HG03521 (cell line): Measurements from ENCODE around the gene CFB.
"Not testable (repeated sequence)": the region's sequence is repeated elsewhere in the genome, so short reads cannot be mapped to it uniquely, and the experiment has no call there.

Experiments
- ATAC-seq: cut with Tn5 transposase; IDR thresholded peaks from one replicate; pipeline ENCODE4 v1.9.1; 2021; ENCODE audit warnings: mild to moderate bottlenecking, moderate library complexity; ENCODE audit not compliant: unreplicated experiment

CFB gene

GRCh38 chr6:31970604-31971271, 24.8 kb downstream of the CFB start:
- no peak for ATAC-seq

DNA sequence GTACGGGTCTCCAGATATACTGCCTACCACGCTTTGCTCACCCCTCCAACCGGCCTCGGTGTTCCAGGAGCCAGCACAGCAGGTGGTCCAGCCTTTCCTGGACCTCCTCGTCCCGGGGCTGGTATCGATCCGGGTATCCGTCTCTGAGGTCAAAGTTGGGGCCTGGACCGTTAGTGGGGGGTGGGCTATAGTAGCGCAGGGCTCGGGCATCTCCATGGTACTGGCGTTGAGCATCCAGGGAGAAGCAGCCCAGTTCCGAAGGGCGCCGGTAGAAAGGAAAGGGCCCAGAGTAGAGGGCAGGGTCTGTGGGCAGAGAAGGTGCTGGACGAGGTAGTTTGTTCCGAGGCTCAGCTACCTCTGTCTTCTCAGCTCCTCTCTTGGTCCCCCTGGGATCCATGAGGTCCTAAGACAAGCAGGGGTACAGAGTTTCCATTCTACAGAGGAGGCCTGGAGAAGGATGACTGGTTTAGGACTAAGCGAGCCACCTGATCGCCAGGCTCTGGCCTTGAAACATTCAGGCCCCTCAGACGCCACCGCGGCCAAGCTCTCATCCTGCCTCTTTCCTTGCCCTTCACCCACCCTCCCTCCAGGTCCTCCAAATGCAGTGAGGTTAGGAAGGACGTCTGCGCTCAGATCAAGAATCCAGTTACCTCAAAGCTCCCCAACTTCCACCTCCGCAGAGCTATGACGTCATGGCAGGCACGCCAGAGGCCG, 25.5 kb downstream of the CFB start:
- ATAC-seq, result no peak

- ATAC-seq, result peak; percentile 88
Measured at GRCh38 chr6:31971993-31972708, 26.3 kb downstream of the CFB start, which contains the start of gene DXO. DXO (minus strand) TSS chr6:31972138; CDS start chr6:31971675, 463 bp downstream.

DNA sequence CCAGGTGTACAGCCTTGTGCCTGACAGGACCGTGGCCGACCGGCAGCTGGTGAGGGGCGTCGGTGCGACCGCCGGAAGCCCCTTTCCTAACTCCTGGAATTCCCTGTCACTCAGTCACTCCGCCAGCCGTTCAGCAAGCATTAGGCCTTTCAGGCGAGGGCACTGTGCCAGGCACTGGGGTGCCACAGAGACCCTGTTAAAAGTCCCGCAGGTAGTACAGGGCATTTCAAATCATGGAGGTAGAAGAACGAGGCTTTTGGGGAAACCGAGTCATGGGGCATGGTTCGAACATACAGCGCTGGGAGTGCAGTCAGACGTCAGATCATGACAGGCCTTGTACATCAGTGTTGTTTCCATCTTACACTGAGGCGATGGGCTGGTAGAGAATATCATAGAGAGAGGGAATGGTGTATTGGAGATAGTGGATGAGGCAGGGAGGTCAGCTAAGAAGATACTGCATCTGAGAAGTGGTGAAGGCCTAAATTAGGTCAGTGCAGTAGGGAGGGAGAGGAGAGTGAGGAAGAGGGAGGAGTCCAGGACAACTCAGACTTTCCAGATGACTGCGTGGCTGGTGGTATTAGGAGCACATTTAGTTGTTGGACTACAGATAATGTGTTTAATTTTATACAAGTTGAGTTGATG, 26.9 kb downstream of the CFB start:
- no peak for ATAC-seq

DNA sequence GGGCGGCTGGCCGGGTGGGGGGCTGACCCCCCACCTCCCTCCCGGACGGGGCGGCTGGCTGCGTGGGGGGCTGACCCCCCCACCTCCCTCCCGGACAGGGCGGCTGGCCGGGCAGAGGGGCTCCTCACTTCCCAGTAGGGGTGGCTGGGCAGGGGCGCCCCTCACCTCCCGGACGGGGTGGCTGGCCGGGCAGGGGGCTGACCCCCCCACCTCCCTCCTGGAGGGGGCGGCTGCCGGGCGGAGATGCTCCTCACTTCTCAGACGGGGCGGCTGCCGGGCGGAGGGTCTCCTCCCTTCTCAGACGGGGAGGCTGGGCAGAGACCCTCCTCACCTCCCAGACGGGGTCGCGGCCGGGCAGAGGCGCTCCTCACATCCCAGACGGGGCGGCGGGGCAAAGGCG, 30.2 kb downstream of the CFB start:
- not testable (repeated sequence) for ATAC-seq

DNA sequence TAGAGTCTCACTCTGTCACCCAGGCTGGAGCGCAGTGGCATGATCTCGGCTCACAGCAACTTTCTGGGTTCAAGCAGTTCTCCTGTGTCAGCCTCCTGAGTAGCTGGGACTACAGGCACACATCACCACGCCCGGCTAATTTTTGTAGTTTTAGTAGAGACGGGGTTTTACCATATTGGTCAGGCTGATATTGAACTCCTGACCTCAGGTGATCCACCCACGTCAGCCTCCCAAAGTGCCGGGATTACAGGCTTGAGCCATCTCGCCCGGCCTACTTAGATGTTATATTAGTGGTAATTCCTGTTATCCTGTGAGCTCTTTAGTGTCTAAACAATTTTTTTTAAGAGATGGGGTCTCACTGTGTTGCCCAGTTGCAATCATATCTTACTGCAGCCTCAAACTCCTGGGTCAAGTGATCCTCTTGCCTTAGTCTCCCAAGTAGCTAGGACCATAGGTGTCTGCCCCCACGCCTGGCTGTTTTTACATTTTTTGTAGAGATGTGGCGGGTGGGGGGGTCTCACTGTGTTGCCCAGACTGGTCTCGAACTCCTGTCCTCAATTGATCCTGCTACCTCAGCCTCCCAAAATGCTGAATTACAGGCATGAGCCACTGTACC, 32.0 kb downstream of the CFB start:
- ATAC-seq, result no peak

DNA sequence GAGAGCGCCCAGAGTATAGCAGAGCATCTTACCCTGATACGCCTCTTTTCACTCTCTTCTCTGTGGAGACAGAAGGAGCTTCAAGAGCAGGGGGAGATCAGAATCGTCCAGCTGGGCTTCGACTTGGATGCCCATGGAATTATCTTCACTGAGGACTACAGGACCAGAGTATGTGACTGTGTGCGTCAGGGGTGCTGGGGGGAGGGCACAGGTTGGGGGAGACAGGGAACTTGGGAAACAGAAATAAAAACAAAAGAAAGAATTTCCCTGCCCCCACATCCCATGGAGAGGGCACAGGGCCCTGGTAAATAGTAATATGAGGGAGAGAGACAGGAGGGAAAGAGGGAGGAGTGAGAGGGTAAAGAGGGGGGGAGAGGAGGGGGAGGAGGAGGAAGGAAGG, 32.9 kb downstream of the CFB start:
- ATAC-seq, result no peak

DNA sequence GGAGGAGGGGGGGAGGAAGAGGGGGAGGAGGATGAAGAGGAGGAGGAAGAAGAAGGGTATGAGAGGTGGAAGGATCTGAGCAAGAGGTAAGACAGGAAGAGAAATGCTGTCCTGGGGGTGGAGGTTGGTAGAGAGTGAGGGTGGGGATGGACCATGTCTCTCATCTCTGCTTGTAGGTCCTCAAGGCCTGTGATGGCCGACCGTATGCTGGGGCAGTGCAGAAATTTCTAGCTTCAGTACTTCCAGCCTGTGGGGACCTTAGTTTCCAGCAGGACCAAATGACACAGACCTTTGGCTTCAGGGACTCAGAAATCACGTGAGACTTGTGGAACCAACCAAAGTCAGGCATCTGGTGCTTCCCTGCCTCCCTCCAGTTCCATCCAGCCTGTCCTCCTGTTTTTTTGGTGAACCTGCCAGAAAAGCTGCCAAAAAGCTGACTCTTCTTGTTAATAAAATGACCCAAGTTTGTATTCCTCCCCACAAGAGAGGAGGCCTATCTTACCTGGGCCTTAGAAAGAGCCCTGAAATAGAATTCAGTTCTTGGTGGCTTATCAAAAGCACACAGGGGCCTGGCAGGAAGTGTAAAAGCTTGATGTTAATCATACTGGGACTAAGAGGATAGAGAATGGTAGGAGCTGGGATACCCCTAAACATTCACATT, 33.5 kb downstream of the CFB start:
- ATAC-seq, result no peak

GRCh38 chr6:31980195-31980876, 34.4 kb downstream of the CFB start:
- ATAC-seq, result not testable (repeated sequence)

GRCh38 chr6:31980998-31981397, 35.1 kb downstream of the CFB start:
- not testable (repeated sequence) for ATAC-seq

DNA sequence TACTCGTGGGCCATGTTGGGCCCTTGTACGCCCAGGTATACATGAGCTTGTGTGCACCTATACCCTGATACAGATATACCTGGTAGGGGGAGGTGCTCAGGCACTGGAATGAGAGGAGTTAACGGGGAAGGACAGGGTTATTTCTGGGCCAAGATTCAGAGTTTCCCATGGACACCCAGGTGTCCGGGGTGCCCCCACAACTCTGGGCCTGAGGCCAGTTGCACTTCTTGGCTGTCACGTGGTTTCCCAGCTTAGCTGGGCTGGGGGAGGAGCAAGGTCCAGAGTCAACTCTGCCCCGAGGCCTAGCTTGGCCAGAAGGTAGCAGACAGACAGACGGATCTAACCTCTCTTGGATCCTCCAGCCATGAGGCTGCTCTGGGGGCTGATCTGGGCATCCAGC, 35.8 kb downstream of the CFB start, which contains the start of gene C4A:
Gene C4A (plus strand): TSS at position 314 of the 400 bp plus-strand sequence. CDS start 51 bp downstream, at position 365.
- ATAC-seq, result not testable (repeated sequence)

GRCh38 chr6:31989363-31989762, 43.5 kb downstream of the CFB start:
- not testable (repeated sequence) for ATAC-seq

GRCh38 chr6:31994421-31994820, 48.5 kb downstream of the CFB start:
- ATAC-seq, result not testable (repeated sequence)

GRCh38 chr6:31996385-31996784, 50.5 kb downstream of the CFB start:
- ATAC-seq, result not testable (repeated sequence)
